ENCODE data around the gene CCDC171.

GRCh38 chr9:15553528-15553898 is 670 bp downstream of the CCDC171 start:
- no peak for TF ChIP-seq POLR2A (IDR thresholded peaks at IDR 0.05; ENCODE audit: low read depth, low read length)
- TF ChIP-seq TAF1 (IDR thresholded peaks at IDR 0.05; ENCODE audit: borderline replicate concordance, low read depth, low read length) = no peak
- no peak for TF ChIP-seq POLR2AphosphoS5 (IDR thresholded peaks at IDR 0.05; ENCODE audit: low read depth, low read length)
